H1 (cell line): Measurements from ENCODE around the gene CAMK2B. TPM values are rescaled to one million over a fixed set of nuclear protein-coding genes. Genes with fewer than 3 reads are reported as not detected.
A peak's percentile ranks its signal among the peaks of the same experiment; 100 is the strongest.

Source experiments
- CTCF ChIA-PET: fragments of 300-600 bp; sonication (Branson Sonifier 250); formaldehyde crosslinking; loops from one replicate; lab custom pipeline; 2021; ENCODE audit not compliant: partially characterized antibody; lab: Charles Lee
- POLR2A ChIA-PET: fragments of 300-600 bp; sonication (Branson Sonifier 250); formaldehyde crosslinking; loops from one replicate; lab custom pipeline; 2021; ENCODE audit warnings: inconsistent platforms; ENCODE audit not compliant: partially characterized antibody; lab: Charles Lee
- DNase-seq, 2 experiments: peaks; one replicate each; pipeline versions ENCODE4 v3.0.0 to v3.0.0-alpha.2; 2010 to 2022; ENCODE audit warnings: low spot score in 2 of 2, low read depth in 1 of 2, mixed read lengths in 1 of 2
- FAIRE-seq: peaks from 2 replicates; lab custom pipeline; 2011; peaks lifted over from hg19 to GRCh38; lab: Jason Lieb, UNC
- H2AFZ ChIP-seq: 2 replicates; pipeline ENCODE4 v1.8.1; 2012; ENCODE audit warnings: low read length, inconsistent platforms
- H2AK5ac ChIP-seq: 2 replicates; pipeline ENCODE4 v1.6.1; 2013; ENCODE audit warnings: low read depth, low read length
- H2BK120ac ChIP-seq: replicated peaks from 2 replicates; pipeline ENCODE3; 2013; ENCODE audit warnings: low read depth, low read length, inconsistent platforms
- H2BK12ac ChIP-seq: 2 replicates; pipeline ENCODE4 v1.6.1; 2013; ENCODE audit warnings: low read depth, low read length
- H2BK15ac ChIP-seq: 2 replicates; pipeline ENCODE4 v1.6.1; 2013; ENCODE audit warnings: low read length
- H2BK20ac ChIP-seq: 2 replicates; pipeline ENCODE4 v1.6.1; 2013; ENCODE audit warnings: low read length
- H2BK5ac ChIP-seq: 2 replicates; pipeline ENCODE4 v1.6.1; 2013; ENCODE audit warnings: low read depth, low read length
- H3K14ac ChIP-seq: 2 replicates; pipeline ENCODE4 v1.6.1; 2013; ENCODE audit warnings: inconsistent platforms; ENCODE audit not compliant: insufficient read length
- H3K18ac ChIP-seq: 2 replicates; pipeline ENCODE4 v1.6.1; 2013; ENCODE audit warnings: low read length; ENCODE audit errors: extremely low read depth
- H3K23ac ChIP-seq: 2 replicates; pipeline ENCODE4 v1.6.1; 2013; ENCODE audit warnings: inconsistent platforms; ENCODE audit not compliant: insufficient read length
- H3K23me2 ChIP-seq: 2 replicates; pipeline ENCODE4 v1.6.1; 2013; ENCODE audit warnings: low read depth, low read length
- H3K27ac ChIP-seq: 2 replicates; pipeline ENCODE4 v1.6.1; 2011; ENCODE audit warnings: low read depth, low read length, inconsistent platforms
- H3K27me3 ChIP-seq, 4 experiments: replicated peaks in 1 of 4; 1 replicate in 1 of 4; 2 replicates in 3 of 4; pipeline versions ENCODE4 v1.6.1 to v1.8.1; 2011 to 2013; ENCODE audit warnings: low read length in 3 of 4, mild to moderate bottlenecking in 3 of 4, inconsistent platforms in 2 of 4, mixed read lengths in 2 of 4, moderate library complexity in 1 of 4; ENCODE audit not compliant: control insufficient read depth in 3 of 4, insufficient read depth in 3 of 4; ENCODE audit errors: extremely low read depth in 1 of 4
- H3K36me3 ChIP-seq, 4 experiments: 2 replicates each; pipeline versions ENCODE4 v1.6.1 to v1.8.1; 2011 to 2013; ENCODE audit warnings: mild to moderate bottlenecking in 4 of 4, low read length in 3 of 4, moderate library complexity in 2 of 4, control low read depth in 1 of 4, inconsistent platforms in 1 of 4; ENCODE audit not compliant: insufficient read depth in 4 of 4, control insufficient read depth in 2 of 4
- H3K4ac ChIP-seq: replicated peaks from 2 replicates; pipeline ENCODE3; 2013; ENCODE audit warnings: low read length, low read depth, mixed read lengths, inconsistent platforms; ENCODE audit not compliant: insufficient read length
- H3K4me1 ChIP-seq, 4 experiments: replicated peaks in 1 of 4; 1 replicate in 1 of 4; 2 replicates in 3 of 4; pipeline versions ENCODE4 v1.6.1 to v1.8.1; 2011 to 2013; ENCODE audit warnings: low read length in 3 of 4, inconsistent platforms in 2 of 4, mixed read lengths in 1 of 4; ENCODE audit not compliant: insufficient read depth in 4 of 4, control insufficient read depth in 3 of 4
- H3K4me2 ChIP-seq, 2 experiments: 2 replicates each; pipeline versions ENCODE4 v1.6.1 to v1.8.1; 2011 to 2013; ENCODE audit warnings: low read depth in 2 of 2, low read length in 2 of 2, control low read depth in 1 of 2, inconsistent platforms in 1 of 2, mild to moderate bottlenecking in 1 of 2; ENCODE audit not compliant: insufficient read depth in 1 of 2
- H3K4me3 ChIP-seq, 4 experiments: fragments of 200-600, 300-600 bp in 1 of 4; sonication (generic), shearing (Covaris generic), sonication (Bioruptor Twin) in 1 of 4; 2 replicates each; pipeline versions ENCODE4 v1.5.1 to v1.8.1; 2011 to 2016; ENCODE audit warnings: low read length in 4 of 4, low read depth in 3 of 4, control low read depth in 2 of 4, inconsistent platforms in 2 of 4, mild to moderate bottlenecking in 2 of 4, mixed read lengths in 1 of 4, moderate library complexity in 1 of 4; ENCODE audit not compliant: insufficient read depth in 2 of 4; ENCODE audit errors: extremely low read depth in 1 of 4
- H3K56ac ChIP-seq: replicated peaks from 2 replicates; pipeline ENCODE3; 2013; ENCODE audit warnings: low read depth, mild to moderate bottlenecking, mixed read lengths, low read length, inconsistent platforms; ENCODE audit not compliant: insufficient read length
- H3K79me1 ChIP-seq: 2 replicates; pipeline ENCODE4 v1.6.1; 2013; ENCODE audit warnings: low read depth, low read length, control low read depth
- H3K79me2 ChIP-seq, 2 experiments: 2 replicates each; pipeline versions ENCODE4 v1.6.1 to v1.8.1; 2012 to 2013; ENCODE audit warnings: low read length in 2 of 2, mild to moderate bottlenecking in 2 of 2, inconsistent platforms in 1 of 2; ENCODE audit not compliant: insufficient read depth in 2 of 2, control insufficient read depth in 1 of 2
- H3K9ac ChIP-seq, 4 experiments: replicated peaks in 1 of 4; 1 replicate in 1 of 4; 2 replicates in 3 of 4; pipeline versions ENCODE4 v1.6.1 to v1.8.1; 2011 to 2013; ENCODE audit warnings: low read depth in 3 of 4, low read length in 3 of 4, control low read depth in 2 of 4, mild to moderate bottlenecking in 2 of 4, moderate library complexity in 2 of 4, inconsistent platforms in 1 of 4; ENCODE audit errors: extremely low read depth in 1 of 4
- H3K9me3 ChIP-seq, 2 experiments: 2 replicates each; pipeline versions ENCODE4 v1.6.1 to v1.8.1; 2012 to 2013; ENCODE audit warnings: mild to moderate bottlenecking in 2 of 2, moderate library complexity in 2 of 2, control low read depth in 1 of 2, inconsistent platforms in 1 of 2, low read depth in 1 of 2, low read length in 1 of 2, mixed read lengths in 1 of 2; ENCODE audit not compliant: insufficient read depth in 2 of 2
- H4K20me1 ChIP-seq, 2 experiments: replicated peaks in 1 of 2; 2 replicates each; pipeline versions ENCODE3 to v1.8.1; 2011 to 2013; ENCODE audit warnings: inconsistent platforms in 2 of 2, low read length in 2 of 2, mild to moderate bottlenecking in 1 of 2; ENCODE audit not compliant: insufficient read depth in 2 of 2, control insufficient read depth in 1 of 2
- H4K5ac ChIP-seq: 2 replicates; pipeline ENCODE4 v1.6.1; 2013; ENCODE audit warnings: low read length, low read depth, mixed read lengths, inconsistent platforms; ENCODE audit not compliant: insufficient read length
- H4K8ac ChIP-seq: 2 replicates; pipeline ENCODE4 v1.8.0; 2013; ENCODE audit warnings: mild to moderate bottlenecking, moderate library complexity, low read length, inconsistent platforms; ENCODE audit not compliant: insufficient read depth; ENCODE audit errors: extremely low read depth
- H4K91ac ChIP-seq: replicated peaks from 2 replicates; pipeline ENCODE3; 2013; ENCODE audit warnings: low read length, mixed read lengths, inconsistent platforms; ENCODE audit not compliant: insufficient read length
- BACH1 ChIP-seq: IDR thresholded peaks from 2 replicates; pipeline ENCODE4 v1.6.1; 2012; ENCODE audit warnings: low read length, improper control_type of control experiment
- CBX5 ChIP-seq: fragments of 300-800, 300-1000 bp; sonication (generic); IDR thresholded peaks from 2 replicates; pipeline ENCODE4 v1.7.1; 2016; ENCODE audit warnings: antibody characterized with exemption, low read length, low read depth
- EGR1 ChIP-seq: IDR thresholded peaks from 2 replicates; pipeline ENCODE4 v1.6.1; 2011; ENCODE audit warnings: low read depth, low read length, borderline replicate concordance
- EP300 ChIP-seq, 2 experiments: IDR thresholded peaks; 1 replicate in 1 of 2; 2 replicates in 1 of 2; pipeline ENCODE4 v1.6.1; 2011 to 2012; ENCODE audit warnings: low read depth in 2 of 2, low read length in 2 of 2, mild to moderate bottlenecking in 2 of 2, borderline replicate concordance in 1 of 2, inconsistent platforms in 1 of 2, moderate library complexity in 1 of 2
- EZH2 ChIP-seq: fragments of 200-600 bp; sonication (generic); IDR thresholded peaks from 2 replicates; pipeline ENCODE4 v1.7.1; 2012; ENCODE audit warnings: low read depth, mild to moderate bottlenecking, moderate library complexity, low read length, inconsistent platforms; ENCODE audit not compliant: severe bottlenecking
- JUND ChIP-seq: IDR thresholded peaks from 2 replicates; pipeline ENCODE4 v1.6.1; 2011; ENCODE audit warnings: mild to moderate bottlenecking, improper control_type of control experiment, low read length
- KDM5A ChIP-seq: fragments of 200-600 bp; IDR thresholded peaks from 2 replicates; pipeline ENCODE4 v1.7.1; 2012; ENCODE audit warnings: mild to moderate bottlenecking, low read length, inconsistent platforms, mixed read lengths
- MAX ChIP-seq: IDR thresholded peaks from 2 replicates; pipeline ENCODE4 v1.6.1; 2012; ENCODE audit warnings: inconsistent platforms
- NRF1 ChIP-seq: IDR thresholded peaks from 2 replicates; pipeline ENCODE4 v1.6.1; 2011; ENCODE audit warnings: mild to moderate bottlenecking, low read depth, low read length, improper control_type of control experiment
- SIN3A ChIP-seq, 2 experiments: IDR thresholded peaks in 1 of 2; conservative IDR thresholded peaks in 1 of 2; 2 replicates each; pipeline ENCODE4 v1.6.1; 2011 to 2012; ENCODE audit warnings: low read length in 2 of 2, improper control_type of control experiment in 1 of 2, low read depth in 1 of 2, mild to moderate bottlenecking in 1 of 2
- SP4 ChIP-seq: IDR thresholded peaks from 2 replicates; pipeline ENCODE4 v1.6.1; 2012; ENCODE audit warnings: low read length, inconsistent platforms
- TEAD4 ChIP-seq: IDR thresholded peaks from 2 replicates; pipeline ENCODE4 v1.6.1; 2012; ENCODE audit warnings: low read depth, low read length, inconsistent platforms, mixed read lengths
- WGBS, 2 experiments: shearing (Covaris generic) in 1 of 2; methylation state at CpG; one replicate each; pipeline versions ENCODE4 v1.1.6 to v1.1.7; 2013 to 2015; ENCODE audit warnings: low lambda C conversion rate in 2 of 2, mixed read lengths in 2 of 2, inconsistent platforms in 1 of 2, low coverage in 1 of 2, missing lambda C conversion rate in 1 of 2; ENCODE audit not compliant: insufficient replicate concordance in 2 of 2, insufficient coverage in 1 of 2, insufficient read length in 1 of 2; ENCODE audit errors: extremely low coverage in 1 of 2, missing lambda C conversion rate in 1 of 2; 5-methylcytosine and 5-hydroxymethylcytosine counted together
- polyA plus RNA-seq, 7 experiments: library from polyadenylated mRNA; depleted of rRNA in 3 of 7; stranded (reverse) in 5 of 7; unstranded in 2 of 7; fragments of >200 nt in 5 of 7; fragments of 200-250 nt in 2 of 7; gene quantifications; 1 replicate in 5 of 7; 2 replicates in 1 of 7; 4 replicates in 1 of 7; pipeline versions ENCODE4 v1.2.1 to v1.2.3, GENCODE V29; 2011 to 2013; ENCODE audit warnings: missing spikeins in 2 of 7, mixed read lengths in 2 of 7
- total RNA-seq: library from RNA; stranded (reverse); fragmentation: NEBNext Ultra II Directional; extraction: Animal tissue kit (Norgen Biotek cat#: 25700); gene quantifications from 2 replicates; pipeline ENCODE4 v1.2.1, GENCODE V29; 2021

The CAMK2B gene
- total and polyA plus RNA-seq, 2 of the 8 experiments (the other 6 are each of a cell fraction or from before 2014, with no cell fraction given): 0.05 to 0.15 TPM

DNA sequence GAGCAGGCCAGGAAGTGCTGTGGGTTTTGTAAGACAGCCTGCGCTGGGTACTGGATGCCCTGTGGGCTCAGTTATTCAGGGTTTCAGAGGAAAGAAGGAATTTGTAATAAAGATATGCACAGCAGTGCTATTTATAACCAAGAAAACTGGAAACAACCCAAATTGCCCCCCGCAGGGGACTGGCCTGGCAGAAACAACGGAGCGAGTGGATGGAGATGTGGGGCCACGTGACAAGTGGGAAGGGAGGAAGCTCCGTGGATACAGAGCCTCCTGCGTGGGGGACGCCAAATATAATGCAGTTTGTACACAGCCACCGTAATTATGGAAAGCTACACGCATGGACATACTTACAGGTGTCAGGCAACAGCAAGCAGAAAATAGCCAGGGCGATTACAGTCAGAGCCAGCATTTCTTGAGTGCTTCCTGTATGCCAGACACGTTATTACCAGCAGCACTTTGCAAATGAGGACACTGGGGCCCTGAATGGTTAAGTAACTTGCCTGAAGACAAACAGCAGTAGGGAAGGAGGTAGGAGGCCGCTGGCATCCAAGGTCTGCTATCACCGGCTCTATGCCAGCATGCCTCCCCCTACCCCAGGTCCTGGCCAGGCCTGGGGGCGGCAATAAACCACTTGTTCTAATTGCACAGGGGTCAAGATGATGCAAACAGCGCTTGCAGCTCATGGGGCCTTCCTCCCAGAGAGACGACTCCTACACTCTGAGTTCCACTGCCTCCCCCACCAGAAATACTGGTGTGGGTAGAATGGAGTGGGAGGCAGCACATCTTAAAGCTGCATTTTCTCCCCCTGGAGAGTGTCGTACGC, 8.7 kb upstream of the CAMK2B start:
- Histone ChIP-seq H3K14ac (no peak overlapping the region), H2BK5ac (no peak overlapping the region), H3K4me1 (no peaks in the 10 kb centered on the region; a peak in 1 of 7 replicates), H2AFZ (no peak overlapping the region), H2BK12ac (no peak overlapping the region), H4K20me1 (no peaks in the 10 kb centered on the region), H2BK20ac (no peak overlapping the region), H3K27me3 (no peaks in the 10 kb centered on the region), H3K9me3 (no peaks in the 10 kb centered on the region), H3K79me1 (no peaks in the 10 kb centered on the region; the same call in 1 of the 2 replicates), H3K36me3 (no peaks in the 10 kb centered on the region), H3K4me2 (no peak overlapping the region), H4K8ac (no peak overlapping the region), H3K23me2 (no peaks in the 10 kb centered on the region), H3K4me3 (no peak overlapping the region), H3K56ac (no peak overlapping the region), H4K5ac (no peak overlapping the region), H3K23ac (no peak overlapping the region), H2AK5ac (no peak overlapping the region), H3K79me2 (no peaks in the 10 kb centered on the region), H3K4ac (no peak overlapping the region), H3K9ac (no peak overlapping the region), H2BK120ac (no peak overlapping the region), H3K18ac (no peak overlapping the region), H3K27ac (no peak overlapping the region), H2BK15ac (no peak overlapping the region), H4K91ac (no peak overlapping the region)
- POLR2A ChIA-PET: no interaction called here
- DNase-seq (peak in 1 of 2 experiments; percentile 37), FAIRE-seq (no peak)
- 87% methylated on average over 19 of the region's 19 CpGs; no CpG with 5 or more reads in 1 of the 2 experiments for WGBS, 2 experiments
- CTCF ChIA-PET: no interaction called here
- TF ChIP-seq EGR1: no peak
- TF ChIP-seq NRF1: no peak
- TF ChIP-seq CBX5: no peak
- TF ChIP-seq BACH1: no peak
- TF ChIP-seq SIN3A (conservative IDR thresholded peaks at IDR 0.05 in 1 of 2, IDR thresholded peaks at IDR 0.05 in 1 of 2; ENCODE audit: low read depth in 1 of 2, low read length in 2 of 2): no peak
- no peak for TF ChIP-seq EZH2
- no peak for TF ChIP-seq TEAD4
- TF ChIP-seq MAX: no peak
- no peak for TF ChIP-seq SP4
- TF ChIP-seq EP300 (IDR thresholded peaks at IDR 0.05; ENCODE audit: borderline replicate concordance in 1 of 2, low read depth in 2 of 2, low read length in 2 of 2): no peak
- no peak for TF ChIP-seq JUND
- TF ChIP-seq KDM5A: no peak
